SK-N-SH (cell line): ENCODE results near the gene ENTPD7. TPM values are rescaled to one million over a fixed set of nuclear protein-coding genes. Genes with fewer than 3 reads are reported as not detected.

Experiments used
- CTCF ChIA-PET: fragments of 300-600, 350-600 bp; formaldehyde crosslinking; extraction: SDS; loops from one replicate; lab custom pipeline; 2021; lab: Yijun Ruan, JAX
- POLR2A ChIA-PET: fragments of 350-600 bp; sonication (Branson Sonifier 250); formaldehyde crosslinking; extraction: SDS; loops from one replicate; lab custom pipeline; 2020; ENCODE audit warnings: antibody characterized with exemption, inconsistent platforms; lab: Yijun Ruan, JAX
- DNase-seq: peaks from one replicate; pipeline ENCODE4 v3.0.0; 2012
- H2AFZ ChIP-seq: fragments of 200-600 bp; sonication (generic); 2 replicates; pipeline ENCODE4 v1.8.1; 2016; ENCODE audit warnings: antibody characterized with exemption, mild to moderate bottlenecking, low read depth
- H3F3A ChIP-seq: fragments of 200-600 bp; sonication (generic); replicated peaks from 2 replicates; pipeline ENCODE3; 2016; ENCODE audit warnings: antibody characterized with exemption, mild to moderate bottlenecking; ENCODE audit not compliant: insufficient read depth
- H3K27ac ChIP-seq, 2 experiments: fragments of 200-500 bp in 1 of 2; fragments of 200-600 bp in 1 of 2; sonication (Bioruptor generic) in 1 of 2; sonication (generic), shearing (Covaris generic) in 1 of 2; 2 replicates each; pipeline versions ENCODE4 v1.5.1 to v1.6.1; 2014 to 2016; ENCODE audit warnings: low read depth in 2 of 2, inconsistent platforms in 1 of 2, low read length in 1 of 2, mild to moderate bottlenecking in 1 of 2, mixed read lengths in 1 of 2
- H3K27me3 ChIP-seq: fragments of 200-600 bp; sonication (generic), shearing (Covaris generic); 2 replicates; pipeline ENCODE4 v1.6.1; 2016; ENCODE audit warnings: mixed run types; ENCODE audit not compliant: insufficient read depth
- H3K36me3 ChIP-seq, 2 experiments: fragments of 200-500 bp in 1 of 2; fragments of 200-600 bp in 1 of 2; sonication (Bioruptor generic) in 1 of 2; sonication (generic) in 1 of 2; replicated peaks in 1 of 2; 2 replicates each; pipeline versions ENCODE3 to v1.5.1; 2014 to 2016; ENCODE audit warnings: low read length in 1 of 2, mild to moderate bottlenecking in 1 of 2; ENCODE audit not compliant: insufficient read depth in 2 of 2, control insufficient read depth in 1 of 2
- H3K4me1 ChIP-seq, 2 experiments: fragments of 200-500 bp in 1 of 2; fragments of 200-600 bp in 1 of 2; sonication (Bioruptor generic) in 1 of 2; sonication (generic), shearing (Covaris generic) in 1 of 2; 2 replicates each; pipeline versions ENCODE4 v1.5.1 to v1.6.1; 2014 to 2016; ENCODE audit warnings: low read depth in 1 of 2, low read length in 1 of 2, mixed run types in 1 of 2; ENCODE audit not compliant: insufficient read depth in 2 of 2, control insufficient read depth in 1 of 2
- H3K4me2 ChIP-seq: fragments of 200-600 bp; sonication (generic), shearing (Covaris generic); 2 replicates; pipeline ENCODE4 v1.6.1; 2017; ENCODE audit warnings: mixed run types
- H3K4me3 ChIP-seq, 2 experiments: fragments of 200-500 bp in 1 of 2; fragments of 200-600 bp in 1 of 2; sonication (Bioruptor generic) in 1 of 2; sonication (generic), shearing (Covaris generic) in 1 of 2; 2 replicates each; pipeline versions ENCODE4 v1.5.1 to v1.8.1; 2014 to 2016; ENCODE audit warnings: low read depth in 2 of 2, inconsistent platforms in 1 of 2, low read length in 1 of 2, mild to moderate bottlenecking in 1 of 2, mixed read lengths in 1 of 2, moderate library complexity in 1 of 2
- H3K79me2 ChIP-seq: fragments of 200-600 bp; sonication (generic); 2 replicates; pipeline ENCODE4 v1.8.1; 2017; ENCODE audit warnings: mild to moderate bottlenecking; ENCODE audit not compliant: insufficient read depth
- H3K9ac ChIP-seq: fragments of 200-600 bp; sonication (generic); 2 replicates; pipeline ENCODE4 v1.6.1; 2017; ENCODE audit warnings: mixed run types
- H3K9me2 ChIP-seq: fragments of 200-600 bp; sonication (generic); 2 replicates; pipeline ENCODE4 v1.6.1; 2017; ENCODE audit warnings: mixed run types
- H3K9me3 ChIP-seq: fragments of 200-600 bp; sonication (generic); 2 replicates; pipeline ENCODE4 v1.6.1; 2017; ENCODE audit warnings: mixed run types, mild to moderate bottlenecking, moderate library complexity
- H4K20me1 ChIP-seq: fragments of 200-600 bp; sonication (generic); 2 replicates; pipeline ENCODE4 v1.6.1; 2017; ENCODE audit warnings: mild to moderate bottlenecking, mixed run types; ENCODE audit not compliant: insufficient read depth
- CHD2 ChIP-seq: fragments of 150-350 bp; IDR thresholded peaks from 2 replicates; pipeline ENCODE4 v1.6.1; 2018; ENCODE audit warnings: low read length; ENCODE audit not compliant: partially characterized antibody
- EP300 ChIP-seq, 2 experiments: IDR thresholded peaks; 2 replicates each; pipeline versions ENCODE4 v1.4.0 to v1.6.1; 2012; ENCODE audit warnings: borderline replicate concordance in 1 of 2, low read depth in 1 of 2, low read length in 1 of 2
- FOSL2 ChIP-seq: IDR thresholded peaks from 2 replicates; pipeline ENCODE4 v1.4.0; 2012; ENCODE audit warnings: low read depth, mild to moderate bottlenecking, moderate library complexity, borderline replicate concordance
- FOXM1 ChIP-seq: IDR thresholded peaks from 2 replicates; pipeline ENCODE4 v1.4.0; 2012; ENCODE audit warnings: low read depth, mild to moderate bottlenecking
- GABPA ChIP-seq: IDR thresholded peaks from 2 replicates; pipeline ENCODE4 v1.4.0; 2012; ENCODE audit warnings: low read depth, mild to moderate bottlenecking
- JUND ChIP-seq: IDR thresholded peaks from 2 replicates; pipeline ENCODE4 v1.4.0; 2012
- MXI1 ChIP-seq: IDR thresholded peaks from 2 replicates; pipeline ENCODE4 v1.6.1; 2012; ENCODE audit warnings: mild to moderate bottlenecking, low read depth, low read length, improper control_type of control experiment
- NFIC ChIP-seq: IDR thresholded peaks from 2 replicates; pipeline ENCODE4 v1.4.0; 2012; ENCODE audit warnings: borderline replicate concordance
- NRF1 ChIP-seq: IDR thresholded peaks from 2 replicates; pipeline ENCODE4 v1.6.1; 2012; ENCODE audit warnings: low read depth, mild to moderate bottlenecking, low read length
- RCOR1 ChIP-seq: fragments of 150-350 bp; IDR thresholded peaks from 2 replicates; pipeline ENCODE4 v1.6.1; 2017; ENCODE audit warnings: antibody characterized with exemption, low read length
- RFX5 ChIP-seq: IDR thresholded peaks from 2 replicates; pipeline ENCODE4 v1.6.1; 2012; ENCODE audit warnings: mild to moderate bottlenecking, improper control_type of control experiment, low read length
- RXRA ChIP-seq: IDR thresholded peaks from 2 replicates; pipeline ENCODE4 v1.4.0; 2012; ENCODE audit warnings: low read depth, mild to moderate bottlenecking, borderline replicate concordance
- SMC3 ChIP-seq: IDR thresholded peaks from 2 replicates; pipeline ENCODE4 v1.6.1; 2012; ENCODE audit warnings: low read depth, low read length, improper control_type of control experiment
- TAF1 ChIP-seq: IDR thresholded peaks from 2 replicates; pipeline ENCODE4 v1.6.1; 2012; ENCODE audit warnings: low read depth, mild to moderate bottlenecking, low read length, moderate library complexity, borderline replicate concordance
- TCF12 ChIP-seq: IDR thresholded peaks from 2 replicates; pipeline ENCODE4 v1.4.0; 2012
- TEAD4 ChIP-seq: IDR thresholded peaks from 2 replicates; pipeline ENCODE4 v1.4.0; 2012; ENCODE audit warnings: mild to moderate bottlenecking, borderline replicate concordance; ENCODE audit not compliant: insufficient read depth
- USF2 ChIP-seq: fragments of 150-350 bp; IDR thresholded peaks from 2 replicates; pipeline ENCODE4 v1.6.1; 2017; ENCODE audit warnings: antibody characterized with exemption, low read length, low read depth, borderline replicate concordance
- YY1 ChIP-seq: IDR thresholded peaks from 2 replicates; pipeline ENCODE4 v1.4.0; 2012; ENCODE audit warnings: low read depth, mild to moderate bottlenecking
- WGBS: methylation state at CpG from one replicate; pipeline ENCODE4 v1.1.6; 2017; ENCODE audit warnings: low lambda C conversion rate; 5-methylcytosine and 5-hydroxymethylcytosine counted together
- polyA plus RNA-seq, 3 experiments: library from polyadenylated mRNA; depleted of rRNA; stranded (reverse); fragments of >200 nt; gene quantifications; 2 replicates each; pipeline ENCODE4 v1.2.3, GENCODE V29; 2012
- TF ChIP-seq, protein P1 (sequence below): IDR thresholded peaks from 2 replicates; pipeline ENCODE4 v1.6.1; 2012; ENCODE audit warnings: mild to moderate bottlenecking, low read depth, low read length, moderate library complexity
- TF ChIP-seq, protein P2 (sequence below): IDR thresholded peaks from 2 replicates; pipeline ENCODE4 v1.4.0; 2012; ENCODE audit warnings: low read depth, borderline replicate concordance
- TF ChIP-seq, protein P3 (sequence below): IDR thresholded peaks from 2 replicates; pipeline ENCODE4 v1.4.0; 2012; ENCODE audit warnings: low read depth, borderline replicate concordance

ENTPD7 gene
- polyA plus RNA-seq, 1 of the 3 experiments (the other 2 are of a cell fraction) = 3.9 TPM

GRCh38 chr10:99676895-99677294 lies 17.6 kb downstream of the ENTPD7 start:
- no peaks in the 10 kb centered on the region for H4K20me1 ChIP-seq
- no peaks in the 10 kb centered on the region for H3K9me3 ChIP-seq
- POLR2A ChIA-PET = interaction anchor here (0.7 kb wide), 1 partner anchor 55 kb away, joined by 3 read pairs; no protein-coding TSS in a partner anchor
- TF ChIP-seq SMC3 = no peak
- TF ChIP-seq TCF12 = no peak
- TF ChIP-seq JUND = no peak
- TF ChIP-seq RXRA = no peak
- TF ChIP-seq YY1 = no peak
- TF ChIP-seq NRF1 = no peak
- TF ChIP-seq EP300 (IDR thresholded peaks at IDR 0.05; ENCODE audit: borderline replicate concordance in 1 of 2, low read depth in 1 of 2, low read length in 1 of 2) = no peak
- no peak for TF ChIP-seq GABPA
- TF ChIP-seq TEAD4 = no peak
- no peak for TF ChIP-seq RCOR1
- H3K36me3 ChIP-seq = peaks cover 19 to 35% of the 10 kb centered on the region in 2 experiments
- H3K4me2 ChIP-seq = no peak overlapping the region
- no peak overlapping the region for H3K4me3 ChIP-seq
- DNase-seq = no peak
- CTCF ChIA-PET = interaction anchor here (1.3 kb wide), 1 partner anchor 46 kb away, joined by 3 read pairs; no protein-coding TSS in a partner anchor
- H3K9me2 ChIP-seq = no peaks in the 10 kb centered on the region
- H3K4me1 ChIP-seq = peaks cover 0 to 4% of the 10 kb centered on the region in 2 experiments; a peak in 2 of 4 replicates
- peaks cover 26% of the 10 kb centered on the region for H3K79me2 ChIP-seq
- no peak overlapping the region for H3K9ac ChIP-seq
- H2AFZ ChIP-seq = no peak overlapping the region
- 95% methylated on average over 3 of the region's 3 CpGs for WGBS
- H3F3A ChIP-seq = peaks cover 7% of the 10 kb centered on the region
- peak overlapping the region; percentile 2 to 53; a peak in 3 of 4 replicates for H3K27ac ChIP-seq
- no peaks in the 10 kb centered on the region for H3K27me3 ChIP-seq

DNA sequence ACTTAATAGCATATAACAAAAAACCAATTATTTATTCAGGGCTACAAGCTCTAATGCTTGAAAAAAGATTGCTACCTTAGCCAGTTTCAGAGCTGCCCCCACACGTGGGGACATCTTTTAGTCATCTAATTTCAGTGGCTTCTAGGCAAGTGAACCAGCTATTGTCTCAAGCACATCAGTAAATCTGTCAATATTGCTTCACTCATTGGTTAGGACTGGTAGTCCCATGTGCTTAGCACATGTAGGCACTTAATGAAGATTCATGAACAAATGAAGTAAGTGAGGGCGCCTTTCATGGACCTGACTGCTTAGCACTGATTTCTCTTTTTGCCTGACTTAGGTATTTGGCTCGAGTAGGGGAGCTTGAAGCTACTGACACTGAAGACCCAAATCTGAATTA lies 19.6 kb downstream of the ENTPD7 start:
- Histone ChIP-seq H3F3A (no peaks in the 10 kb centered on the region), H3K79me2 (peaks cover 18% of the 10 kb centered on the region), H3K36me3 (peaks cover 24 to 41% of the 10 kb centered on the region in 2 experiments), H3K9me2 (no peaks in the 10 kb centered on the region), H3K27me3 (no peaks in the 10 kb centered on the region), H3K9me3 (no peaks in the 10 kb centered on the region), H3K27ac (no peak overlapping the region), H3K4me2 (no peak overlapping the region)
- no peak for DNase-seq
- ChIA-PET POLR2A (no interaction called here), CTCF (interaction anchor here (0.5 to 1.7 kb wide), 3 partner anchors 47 to 557 kb away, joined by 3 to 4 read pairs (median 3); no protein-coding TSS in a partner anchor)
- WGBS = 84% methylated on average over 3 of the region's 3 CpGs
- TF ChIP-seq NFIC = no peak
- no peak for TF ChIP-seq TAF1
- TF ChIP-seq, protein P1, sequence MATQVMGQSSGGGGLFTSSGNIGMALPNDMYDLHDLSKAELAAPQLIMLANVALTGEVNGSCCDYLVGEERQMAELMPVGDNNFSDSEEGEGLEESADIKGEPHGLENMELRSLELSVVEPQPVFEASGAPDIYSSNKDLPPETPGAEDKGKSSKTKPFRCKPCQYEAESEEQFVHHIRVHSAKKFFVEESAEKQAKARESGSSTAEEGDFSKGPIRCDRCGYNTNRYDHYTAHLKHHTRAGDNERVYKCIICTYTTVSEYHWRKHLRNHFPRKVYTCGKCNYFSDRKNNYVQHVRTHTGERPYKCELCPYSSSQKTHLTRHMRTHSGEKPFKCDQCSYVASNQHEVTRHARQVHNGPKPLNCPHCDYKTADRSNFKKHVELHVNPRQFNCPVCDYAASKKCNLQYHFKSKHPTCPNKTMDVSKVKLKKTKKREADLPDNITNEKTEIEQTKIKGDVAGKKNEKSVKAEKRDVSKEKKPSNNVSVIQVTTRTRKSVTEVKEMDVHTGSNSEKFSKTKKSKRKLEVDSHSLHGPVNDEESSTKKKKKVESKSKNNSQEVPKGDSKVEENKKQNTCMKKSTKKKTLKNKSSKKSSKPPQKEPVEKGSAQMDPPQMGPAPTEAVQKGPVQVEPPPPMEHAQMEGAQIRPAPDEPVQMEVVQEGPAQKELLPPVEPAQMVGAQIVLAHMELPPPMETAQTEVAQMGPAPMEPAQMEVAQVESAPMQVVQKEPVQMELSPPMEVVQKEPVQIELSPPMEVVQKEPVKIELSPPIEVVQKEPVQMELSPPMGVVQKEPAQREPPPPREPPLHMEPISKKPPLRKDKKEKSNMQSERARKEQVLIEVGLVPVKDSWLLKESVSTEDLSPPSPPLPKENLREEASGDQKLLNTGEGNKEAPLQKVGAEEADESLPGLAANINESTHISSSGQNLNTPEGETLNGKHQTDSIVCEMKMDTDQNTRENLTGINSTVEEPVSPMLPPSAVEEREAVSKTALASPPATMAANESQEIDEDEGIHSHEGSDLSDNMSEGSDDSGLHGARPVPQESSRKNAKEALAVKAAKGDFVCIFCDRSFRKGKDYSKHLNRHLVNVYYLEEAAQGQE = no peak
- no peak for TF ChIP-seq RFX5
- TF ChIP-seq CHD2 = no peak
- no peak for TF ChIP-seq SMC3
- TF ChIP-seq TCF12 = no peak
- no peak for TF ChIP-seq USF2
- TF ChIP-seq FOSL2 = no peak
- no peak for TF ChIP-seq RXRA
- no peak for TF ChIP-seq YY1
- no peak for TF ChIP-seq RCOR1
- TF ChIP-seq, protein P2, sequence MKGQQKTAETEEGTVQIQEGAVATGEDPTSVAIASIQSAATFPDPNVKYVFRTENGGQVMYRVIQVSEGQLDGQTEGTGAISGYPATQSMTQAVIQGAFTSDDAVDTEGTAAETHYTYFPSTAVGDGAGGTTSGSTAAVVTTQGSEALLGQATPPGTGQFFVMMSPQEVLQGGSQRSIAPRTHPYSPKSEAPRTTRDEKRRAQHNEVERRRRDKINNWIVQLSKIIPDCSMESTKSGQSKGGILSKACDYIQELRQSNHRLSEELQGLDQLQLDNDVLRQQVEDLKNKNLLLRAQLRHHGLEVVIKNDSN = no peak
- TF ChIP-seq EP300 (IDR thresholded peaks at IDR 0.05; ENCODE audit: borderline replicate concordance in 1 of 2, low read depth in 1 of 2, low read length in 1 of 2) = no peak
- TF ChIP-seq MXI1 = no peak
- TF ChIP-seq FOXM1 = no peak
- TF ChIP-seq, protein P3, sequence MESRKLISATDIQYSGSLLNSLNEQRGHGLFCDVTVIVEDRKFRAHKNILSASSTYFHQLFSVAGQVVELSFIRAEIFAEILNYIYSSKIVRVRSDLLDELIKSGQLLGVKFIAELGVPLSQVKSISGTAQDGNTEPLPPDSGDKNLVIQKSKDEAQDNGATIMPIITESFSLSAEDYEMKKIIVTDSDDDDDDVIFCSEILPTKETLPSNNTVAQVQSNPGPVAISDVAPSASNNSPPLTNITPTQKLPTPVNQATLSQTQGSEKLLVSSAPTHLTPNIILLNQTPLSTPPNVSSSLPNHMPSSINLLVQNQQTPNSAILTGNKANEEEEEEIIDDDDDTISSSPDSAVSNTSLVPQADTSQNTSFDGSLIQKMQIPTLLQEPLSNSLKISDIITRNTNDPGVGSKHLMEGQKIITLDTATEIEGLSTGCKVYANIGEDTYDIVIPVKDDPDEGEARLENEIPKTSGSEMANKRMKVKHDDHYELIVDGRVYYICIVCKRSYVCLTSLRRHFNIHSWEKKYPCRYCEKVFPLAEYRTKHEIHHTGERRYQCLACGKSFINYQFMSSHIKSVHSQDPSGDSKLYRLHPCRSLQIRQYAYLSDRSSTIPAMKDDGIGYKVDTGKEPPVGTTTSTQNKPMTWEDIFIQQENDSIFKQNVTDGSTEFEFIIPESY = no peak
- TF ChIP-seq, all 33 proteins: peak for 0
- Histone ChIP-seq H4K20me1 (no peaks in the 10 kb centered on the region), H2AFZ (no peak overlapping the region), H3K9ac (no peak overlapping the region), H3K4me1 (peaks cover 0 to 4% of the 10 kb centered on the region in 2 experiments; a peak in 2 of 4 replicates), H3K4me3 (no peak overlapping the region)
